Stimulated activated CD4-positive, alpha-beta T cell treated with anti-CD3 and anti-CD28 coated beads, Interleukin-2, amount 100 ng/mL, for 4 hours (primary cell): Measurements from ENCODE around the gene TEX50.
"Not testable (repeated sequence)": the region's sequence is repeated elsewhere in the genome, so short reads cannot be mapped to it uniquely, and the experiment has no call there.

ENCODE experiments used
- DNase-seq: peaks from one replicate; pipeline ENCODE4 v3.0.0-alpha.2; 2020; ENCODE audit warnings: low read depth

The TEX50 gene, protein sequence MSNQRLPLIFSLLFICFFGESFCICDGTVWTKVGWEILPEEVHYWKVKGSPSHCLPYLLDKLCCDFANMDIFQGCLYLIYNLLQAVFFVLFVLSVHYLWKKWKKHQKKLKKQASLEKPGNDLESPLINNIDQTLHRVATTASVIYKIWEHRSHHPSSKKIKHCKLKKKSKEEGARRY

DNA sequence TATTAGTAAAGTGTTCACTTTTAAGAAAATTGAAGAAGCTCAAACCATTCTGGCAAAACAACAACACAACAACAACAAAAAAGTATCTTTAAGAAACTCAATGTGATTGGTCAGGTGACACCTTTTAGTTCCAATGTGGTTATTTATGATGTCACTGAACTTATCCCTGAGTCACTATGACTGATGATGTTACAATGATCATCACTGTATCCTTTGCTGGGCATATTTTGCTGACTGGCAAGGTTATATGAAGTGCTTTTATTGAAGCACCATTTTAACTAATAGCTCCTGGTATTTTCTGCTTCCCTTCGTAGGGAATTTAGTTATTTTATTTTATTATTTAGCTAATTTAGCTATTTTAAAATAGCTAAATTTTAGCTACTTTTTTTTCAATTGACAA lies at the start of gene TEX50:
Gene TEX50 (plus strand): TSS at position 223 of the 400 bp plus-strand sequence. CDS start 184 bp downstream, outside the sequence.
- DNase-seq = no peak

DNA sequence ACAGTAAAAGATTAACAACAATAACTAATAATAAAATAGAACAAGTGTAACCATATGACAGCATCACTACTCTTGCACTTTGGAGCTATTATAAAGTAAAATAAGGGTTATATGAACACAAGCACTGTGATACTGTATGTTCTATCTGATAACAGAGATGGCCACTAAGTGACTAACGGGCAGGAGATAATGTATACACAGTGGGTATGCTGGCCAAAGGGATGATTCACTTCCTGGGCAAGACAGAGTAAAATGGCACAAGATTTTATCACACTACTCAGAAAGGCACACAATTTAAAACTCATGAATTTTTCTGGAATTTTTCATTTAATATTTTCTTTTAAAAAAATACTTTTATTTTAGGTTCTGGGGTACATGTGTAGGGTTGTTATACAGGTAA lies 44.6 kb upstream of the TEX50 start:
- no peak for DNase-seq

DNA sequence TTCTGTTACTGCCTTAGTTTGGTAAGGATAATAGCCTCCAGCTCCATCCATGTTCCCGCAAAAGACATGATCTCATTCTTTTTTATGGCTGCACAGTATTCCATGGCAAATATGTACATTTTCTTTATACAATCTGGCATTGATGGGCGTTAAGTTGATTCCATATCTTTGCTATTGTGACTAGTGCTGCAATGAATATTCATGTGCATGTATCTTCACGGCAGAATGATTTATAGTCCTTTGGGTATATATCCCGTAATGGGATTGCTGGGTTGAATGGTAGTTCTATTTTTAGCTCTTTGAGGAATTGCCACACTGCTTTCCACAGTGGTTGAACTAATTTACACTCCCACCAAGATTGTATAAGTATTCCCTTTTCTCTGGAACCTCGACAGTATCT lies 44.0 kb upstream of the TEX50 start:
- DNase-seq = not testable (repeated sequence)

DNA sequence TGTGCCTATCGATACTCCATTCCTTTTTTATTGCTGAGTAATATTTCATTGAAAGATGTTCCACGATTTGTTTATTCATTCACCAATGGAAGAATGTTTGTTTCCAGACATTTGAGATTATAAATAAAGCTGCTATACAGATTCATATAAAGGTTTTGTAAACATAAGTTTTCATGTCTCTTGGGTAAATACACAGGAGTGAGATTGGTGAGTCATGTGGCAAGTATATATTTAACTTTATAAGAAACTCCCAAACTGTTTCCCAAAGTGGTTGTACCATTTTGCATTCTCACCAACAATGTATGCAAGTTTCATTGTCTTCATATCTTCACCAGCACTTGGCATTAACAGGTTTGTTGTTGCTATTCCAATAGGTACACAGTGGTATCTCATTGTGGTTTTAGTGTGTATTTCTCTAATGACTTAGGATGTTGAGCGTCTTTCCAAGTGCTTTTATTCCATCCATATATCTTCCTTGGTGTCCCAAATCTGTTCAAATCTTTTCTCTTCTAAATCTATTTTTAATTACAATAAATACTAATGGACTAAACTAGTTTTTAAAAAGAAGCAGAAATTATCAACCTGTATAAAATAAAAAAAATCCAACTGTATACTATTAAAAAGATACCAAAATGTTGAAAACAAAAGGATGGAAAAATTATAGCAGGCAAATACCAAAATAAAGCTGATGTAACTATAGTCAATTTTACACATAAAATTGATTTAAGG lies 38.9 kb upstream of the TEX50 start:
- DNase-seq = no peak

DNA sequence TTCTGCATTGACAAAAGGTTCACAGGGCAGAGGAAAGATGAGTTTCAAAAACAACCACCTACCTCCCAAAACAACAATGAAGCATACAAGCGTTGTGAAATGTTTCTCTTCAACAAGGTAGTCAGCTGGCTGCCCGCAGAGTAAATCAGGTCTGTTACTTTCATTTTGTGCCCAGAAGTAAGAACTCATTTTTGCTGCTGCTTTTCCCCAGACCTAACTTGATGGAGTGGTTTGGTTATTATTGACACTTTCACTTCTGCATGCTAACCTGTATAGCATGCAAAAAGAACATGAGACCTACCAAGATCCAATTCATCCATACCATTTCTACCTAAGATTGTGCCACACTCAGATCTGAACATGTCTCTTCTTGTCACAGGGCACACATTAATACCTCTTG lies 33.5 kb upstream of the TEX50 start:
- no peak for DNase-seq

DNA sequence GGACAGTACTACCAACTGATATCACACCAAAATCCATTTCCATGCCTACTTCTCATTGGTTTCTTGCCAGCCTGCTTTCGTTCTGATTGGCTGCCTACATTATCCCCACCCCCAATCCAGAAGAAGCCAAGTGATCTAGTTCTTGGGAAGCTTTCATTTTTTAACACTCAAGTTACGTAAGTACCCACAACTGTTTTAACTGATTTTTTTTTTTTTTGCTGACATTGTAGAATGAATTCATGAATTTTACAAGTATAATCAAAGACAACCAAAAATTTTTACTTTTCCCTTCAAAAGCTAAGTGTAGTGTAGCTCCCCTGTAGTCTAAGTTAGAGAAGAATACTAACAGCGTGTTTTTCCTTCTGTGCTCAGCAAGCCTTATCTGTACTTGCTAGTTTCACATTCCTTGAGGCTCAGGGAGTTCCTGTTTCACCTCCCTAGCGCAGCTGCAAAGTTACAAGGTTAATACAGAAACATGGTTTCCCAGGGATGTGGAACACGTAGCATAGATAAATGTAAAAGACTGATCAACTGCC lies 32.0 kb upstream of the TEX50 start, which contains the start of gene SLC9C2:
Gene SLC9C2 (minus strand): TSS at position 17 of the 536 bp plus-strand sequence. CDS start 1,296 bp downstream, outside the sequence.
- DNase-seq = no peak

DNA sequence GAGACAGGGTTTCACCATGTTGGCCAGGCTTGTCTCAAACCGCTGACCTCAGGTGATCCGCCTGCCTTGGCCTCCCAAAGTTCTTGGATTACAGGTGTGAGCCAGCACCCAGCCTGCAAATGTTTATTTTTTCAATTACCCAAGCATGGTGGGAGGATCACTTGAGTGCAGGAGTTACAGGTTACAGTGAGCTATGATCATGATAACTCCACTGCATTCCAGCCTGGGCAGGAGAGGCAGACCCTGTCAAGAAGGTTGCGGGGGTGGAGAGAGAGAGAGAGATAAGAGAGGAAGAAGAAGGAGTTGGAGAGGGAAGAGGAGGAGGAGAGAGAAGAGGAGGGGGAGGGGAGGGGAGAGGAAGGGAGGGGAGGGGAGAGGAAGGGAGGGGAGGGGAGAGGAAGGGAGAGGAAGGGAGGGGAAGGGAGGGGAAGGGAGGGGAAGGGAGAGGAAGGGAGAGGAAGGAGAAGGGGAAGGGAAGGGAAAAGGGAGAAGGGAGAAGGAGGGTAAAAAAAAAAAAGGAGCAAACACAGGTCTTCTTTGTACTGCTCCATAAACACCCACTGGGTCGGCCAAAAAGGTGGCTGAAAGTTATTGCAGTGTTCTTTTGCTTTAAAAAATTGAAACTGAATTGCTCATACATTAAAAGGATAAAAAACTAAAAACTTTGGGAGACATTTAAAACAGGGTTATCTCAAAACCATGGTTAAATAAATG lies 26.5 kb upstream of the TEX50 start:
- DNase-seq = no peak

DNA sequence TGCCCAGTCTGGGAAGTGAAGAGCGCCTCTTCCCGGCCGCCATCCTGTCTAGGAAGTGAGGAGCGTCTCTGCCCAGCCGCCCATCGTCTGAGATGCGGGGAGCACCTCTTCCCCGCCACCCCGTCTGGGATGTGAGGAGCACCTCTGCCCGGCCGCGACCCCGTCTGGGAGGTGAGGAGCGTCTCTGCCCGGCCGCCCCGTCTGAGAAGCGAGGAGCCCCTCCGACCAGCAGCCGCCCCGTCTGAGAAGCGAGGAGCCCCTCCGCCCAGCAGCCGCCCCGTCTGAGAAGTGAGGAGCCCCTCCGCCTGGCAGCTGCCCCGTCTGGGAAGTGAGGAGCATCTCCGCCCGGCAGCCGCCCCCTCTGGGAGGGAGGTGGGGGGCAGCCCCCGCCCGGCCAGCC lies 22.1 kb upstream of the TEX50 start:
- DNase-seq = not testable (repeated sequence)

DNA sequence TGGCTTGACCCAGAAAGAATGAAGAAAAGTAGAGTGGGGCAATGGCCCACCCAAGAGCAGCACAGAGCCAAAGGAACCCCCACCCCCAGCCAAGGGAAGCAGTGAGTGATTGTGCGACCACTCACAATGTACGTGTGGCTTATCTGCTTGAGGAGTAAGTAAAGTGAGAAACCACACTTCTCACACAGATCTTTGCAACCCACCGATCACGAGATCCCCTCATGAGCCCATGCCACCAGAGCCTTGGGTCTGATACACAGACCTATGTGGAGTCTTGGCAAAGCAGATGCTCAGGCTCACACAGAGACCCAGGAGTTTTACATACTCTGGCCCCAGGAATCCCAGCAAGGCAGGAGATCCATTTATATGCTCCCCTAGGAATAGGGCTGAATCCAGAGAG lies 18.3 kb upstream of the TEX50 start:
- DNase-seq = no peak

DNA sequence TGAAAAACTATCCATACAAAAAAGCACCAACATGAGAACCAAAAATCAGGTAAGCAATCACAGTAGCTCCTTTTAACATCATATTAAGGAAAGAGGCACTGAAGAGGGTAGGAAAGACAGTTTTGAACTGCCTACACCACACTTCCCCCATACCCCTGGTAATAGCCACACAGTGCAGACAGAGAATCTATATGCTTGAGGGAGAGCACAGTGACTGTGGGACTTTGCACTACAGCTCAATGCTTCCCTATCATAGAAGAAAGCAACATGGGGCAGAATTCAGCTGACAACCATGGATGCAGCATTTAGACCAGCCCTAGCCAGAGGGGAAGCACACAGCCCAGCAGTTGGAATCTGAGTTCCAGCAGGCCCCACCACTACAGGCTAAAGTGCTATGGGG lies 7.9 kb upstream of the TEX50 start:
- no peak for DNase-seq

DNA sequence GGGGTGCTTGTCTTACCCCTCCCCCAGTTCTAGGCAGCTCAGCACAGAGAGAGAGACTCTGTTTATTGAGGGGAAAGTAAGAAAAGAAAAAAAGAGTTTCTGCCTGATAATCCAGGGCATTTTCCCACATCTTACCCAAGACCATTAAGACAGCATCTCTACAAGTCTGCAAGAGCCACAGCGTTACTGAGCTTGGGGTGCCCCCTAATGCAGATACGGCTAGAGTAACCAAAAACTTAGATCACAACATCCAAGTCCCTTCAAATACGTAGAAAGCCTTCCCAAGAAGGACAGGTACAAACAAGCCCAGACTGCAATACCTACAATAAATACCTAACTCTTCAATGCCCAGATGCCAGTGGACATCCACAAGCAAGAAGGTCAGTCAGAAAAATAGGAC lies 6.2 kb upstream of the TEX50 start:
- DNase-seq = no peak

DNA sequence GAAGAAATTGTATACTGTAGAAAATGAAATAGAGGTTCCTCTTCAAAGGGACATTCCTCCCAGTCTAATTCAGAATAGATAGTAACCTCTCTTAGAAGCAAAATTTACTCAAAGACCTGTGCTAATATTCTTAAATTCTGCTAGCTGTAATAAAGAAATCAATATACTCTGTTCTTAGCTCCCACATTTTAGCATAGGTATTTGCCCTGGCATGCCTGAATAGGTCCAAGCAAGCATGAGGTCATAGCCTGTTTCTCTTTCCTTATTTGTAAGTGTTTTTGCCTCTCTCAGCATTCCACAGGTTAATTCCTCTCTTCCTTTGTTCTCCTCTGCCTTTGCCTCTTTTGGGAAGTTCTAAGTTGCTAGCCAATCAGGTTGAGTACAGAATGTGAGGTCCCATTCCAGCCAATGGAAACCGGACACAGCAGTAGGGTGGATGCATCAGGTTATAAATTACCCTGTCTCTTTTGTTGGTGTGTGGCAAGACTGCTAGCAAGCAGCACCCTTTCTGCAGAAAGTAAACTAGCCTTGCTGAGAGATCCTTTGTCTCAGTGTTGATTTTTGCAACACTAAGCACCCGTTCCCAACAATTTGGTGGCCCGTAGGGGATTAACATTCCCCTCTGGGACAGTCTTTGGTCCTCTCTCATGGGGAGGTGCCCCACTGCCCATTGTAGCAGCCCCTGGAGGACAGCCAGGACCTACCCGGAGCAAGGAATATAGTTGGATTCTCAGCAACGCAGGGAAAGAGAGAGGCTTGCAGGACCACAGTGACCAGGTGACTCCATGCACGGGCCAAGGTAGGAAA lies 2.3 kb downstream of the TEX50 start:
- DNase-seq = not testable (repeated sequence)

DNA sequence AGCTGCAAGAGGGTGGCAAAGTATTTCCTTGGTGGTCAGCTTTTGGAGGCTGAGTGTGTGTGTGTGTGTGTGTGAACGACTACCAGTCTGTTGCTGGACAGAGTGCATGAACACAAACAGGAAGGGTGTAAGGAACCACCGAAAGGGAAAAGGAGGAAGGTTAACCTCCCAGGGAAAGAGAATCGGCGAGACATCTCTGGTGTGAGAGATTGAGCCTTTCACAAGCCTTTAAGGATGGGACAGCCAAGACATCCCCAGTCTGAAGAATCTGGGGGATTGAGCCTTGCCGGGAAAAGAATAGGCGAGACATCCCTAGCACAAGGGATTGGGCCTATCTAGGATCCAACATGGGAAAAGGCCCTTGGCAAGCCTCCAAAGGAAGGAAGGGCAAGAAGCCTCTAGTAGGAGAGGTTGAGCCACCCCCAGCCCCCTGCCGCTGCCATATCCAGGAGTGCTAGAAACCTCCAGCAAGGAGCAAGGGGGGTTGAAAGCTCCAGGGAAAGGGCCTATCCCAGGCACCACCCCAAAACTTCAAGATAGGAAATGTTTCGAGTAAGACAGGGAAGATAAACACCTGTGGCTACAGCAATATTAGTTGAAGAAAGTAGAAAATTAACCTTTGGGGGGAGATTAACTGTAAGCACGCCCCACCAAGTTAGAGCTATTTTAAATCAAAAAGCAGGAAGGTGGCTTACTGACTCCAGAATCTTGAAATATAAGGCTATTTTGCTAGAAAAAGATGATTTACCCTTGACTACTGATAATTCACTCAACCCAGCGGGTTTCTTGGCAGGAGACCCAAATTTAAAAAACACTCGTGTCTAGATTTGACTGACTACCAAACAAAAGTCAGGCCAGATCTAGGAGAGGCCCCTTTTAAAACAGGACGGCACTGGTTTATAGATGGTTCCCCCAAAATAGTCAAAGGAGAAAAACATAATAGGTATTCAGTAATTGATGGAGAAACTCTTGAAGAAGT lies 3.2 kb downstream of the TEX50 start:
- no peak for DNase-seq

DNA sequence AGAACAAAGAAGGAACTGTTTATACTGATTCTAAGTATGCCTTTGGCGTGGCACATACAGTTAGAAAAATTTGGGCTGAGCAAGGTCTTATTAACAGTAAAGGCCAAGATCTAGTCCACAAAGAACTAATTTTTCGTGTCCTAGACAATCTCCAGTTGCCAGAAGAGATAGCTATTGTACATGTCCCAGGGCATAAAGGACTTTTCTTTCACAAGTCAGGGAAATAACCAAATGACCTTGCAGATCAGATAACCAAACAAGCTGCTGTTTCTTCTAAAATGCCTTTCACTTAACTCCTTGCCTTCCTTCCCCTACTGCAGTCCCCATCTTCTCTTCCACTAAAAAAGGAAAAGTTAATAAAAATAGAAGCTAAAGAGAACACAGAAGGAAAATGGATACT lies 4.0 kb downstream of the TEX50 start:
- DNase-seq = no peak

DNA sequence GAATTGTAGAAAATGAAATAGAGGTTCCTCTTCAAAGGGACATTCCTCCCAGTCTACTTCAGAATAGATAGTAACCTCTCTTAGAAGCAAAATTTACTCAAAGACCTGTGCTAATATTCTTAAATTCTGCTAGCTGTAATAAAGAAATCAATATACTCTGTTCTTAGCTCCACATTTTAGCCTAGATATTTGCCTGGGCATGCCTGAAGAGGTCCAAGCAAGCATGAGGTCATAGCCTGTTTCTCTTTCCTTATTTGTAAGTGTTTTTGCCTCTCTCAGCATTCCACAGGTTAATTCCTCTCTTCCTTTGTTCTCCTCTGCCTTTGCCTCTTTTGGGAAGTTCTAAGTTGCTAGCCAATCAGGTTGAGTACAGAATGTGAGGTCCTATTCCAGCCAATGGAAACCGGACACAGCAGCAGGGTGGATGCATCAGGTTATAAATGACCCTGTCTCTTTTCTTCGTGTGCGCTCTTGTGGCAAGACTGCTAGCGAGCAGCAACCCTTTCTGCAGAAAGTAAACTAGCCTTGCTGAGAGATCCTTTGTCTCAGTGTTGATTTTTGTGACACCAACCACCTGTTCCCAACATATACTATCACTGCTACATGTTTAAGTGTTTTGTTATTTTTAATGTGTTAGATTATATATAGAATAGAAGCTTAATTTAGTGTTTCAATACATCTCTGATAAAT lies 7.5 kb downstream of the TEX50 start:
- DNase-seq = not testable (repeated sequence)

DNA sequence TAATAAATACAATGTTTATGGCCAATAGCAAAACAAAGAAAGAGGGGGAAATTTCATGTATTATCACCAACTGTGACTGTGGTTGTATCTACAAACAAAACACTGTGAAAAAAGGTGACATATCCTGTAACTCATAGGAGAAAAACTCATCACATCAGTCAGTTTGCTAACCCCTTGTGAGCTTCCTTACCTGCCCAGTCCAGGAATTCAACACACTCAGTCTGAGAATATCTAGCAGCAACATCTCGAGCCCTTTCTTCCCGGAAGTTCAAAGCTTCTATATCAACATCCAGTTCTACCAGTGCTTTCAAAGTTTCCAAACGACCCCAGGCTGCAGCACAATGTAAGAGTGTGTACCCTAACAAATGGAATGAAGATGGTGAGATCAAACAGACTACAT lies 11.5 kb downstream of the TEX50 start:
- no peak for DNase-seq

DNA sequence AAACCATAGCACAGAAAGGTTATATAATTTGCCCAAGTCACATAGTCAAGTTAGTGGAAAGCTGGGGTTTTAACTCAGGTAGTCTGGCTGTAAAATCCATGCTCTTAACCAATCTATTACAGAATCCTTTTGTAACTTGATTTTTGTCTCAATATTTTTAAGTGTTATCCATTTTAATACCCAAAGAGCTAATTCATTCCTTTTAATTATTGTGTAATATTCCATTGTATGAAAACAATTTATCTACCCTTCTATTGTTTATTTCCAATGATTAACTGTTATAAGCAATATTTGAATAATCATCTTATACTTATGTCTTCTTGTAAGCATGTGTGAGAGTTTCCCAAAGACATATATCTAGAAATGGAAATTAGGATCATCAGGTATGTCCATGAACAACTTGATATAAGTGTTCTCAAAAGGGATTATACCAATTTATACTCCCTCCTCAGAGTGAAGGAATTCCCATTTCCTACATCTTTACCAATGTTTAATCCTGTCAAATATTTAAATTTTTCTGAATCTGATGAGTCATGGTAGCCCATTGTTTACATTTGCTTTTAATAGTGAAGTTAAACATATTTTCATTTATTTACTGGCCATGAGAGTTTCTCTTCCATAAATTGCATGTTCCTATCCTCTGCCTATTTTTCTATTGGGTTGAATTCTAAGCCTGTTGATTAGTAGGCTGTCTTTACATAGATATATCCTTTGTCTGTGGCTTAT lies 13.9 kb downstream of the TEX50 start:
- DNase-seq = no peak

DNA sequence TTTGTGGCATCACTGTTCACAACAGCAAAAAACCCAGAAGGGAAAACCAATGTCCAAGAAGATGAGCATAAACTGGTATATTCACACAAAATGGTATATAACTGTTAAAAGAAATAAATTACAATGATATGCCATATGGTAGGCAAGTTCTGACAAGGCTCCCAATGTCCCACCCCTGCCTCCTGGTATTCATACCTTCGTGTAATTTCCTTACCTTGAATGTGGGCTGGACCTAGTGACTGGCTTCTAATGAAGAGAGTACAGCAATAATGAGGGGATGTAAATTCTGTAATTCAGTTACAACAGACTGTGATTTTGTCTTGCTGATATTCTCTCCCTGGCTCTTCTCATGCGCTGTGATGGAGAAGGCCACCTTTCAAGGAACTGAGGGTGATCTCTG lies 25.2 kb downstream of the TEX50 start:
- DNase-seq = no peak

DNA sequence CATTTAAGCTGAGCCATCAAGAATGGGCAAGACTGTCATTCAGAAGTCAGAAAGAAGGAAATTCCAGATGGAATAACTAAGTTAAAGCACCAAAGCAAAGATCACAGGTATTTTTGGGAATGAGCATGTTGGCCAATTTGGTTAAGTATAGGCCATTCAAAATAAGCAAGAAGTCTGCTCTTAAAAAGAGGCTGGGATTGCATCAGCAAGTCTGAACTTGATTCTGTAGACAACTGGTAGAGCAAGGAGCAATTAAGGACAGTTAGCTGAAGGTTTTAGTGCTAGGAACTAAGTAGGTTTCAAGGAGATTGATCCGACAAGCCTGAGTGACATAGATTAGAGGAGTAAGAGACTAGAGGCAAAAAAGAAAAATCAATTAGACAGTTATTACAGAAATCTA lies 26.1 kb downstream of the TEX50 start:
- no peak for DNase-seq

DNA sequence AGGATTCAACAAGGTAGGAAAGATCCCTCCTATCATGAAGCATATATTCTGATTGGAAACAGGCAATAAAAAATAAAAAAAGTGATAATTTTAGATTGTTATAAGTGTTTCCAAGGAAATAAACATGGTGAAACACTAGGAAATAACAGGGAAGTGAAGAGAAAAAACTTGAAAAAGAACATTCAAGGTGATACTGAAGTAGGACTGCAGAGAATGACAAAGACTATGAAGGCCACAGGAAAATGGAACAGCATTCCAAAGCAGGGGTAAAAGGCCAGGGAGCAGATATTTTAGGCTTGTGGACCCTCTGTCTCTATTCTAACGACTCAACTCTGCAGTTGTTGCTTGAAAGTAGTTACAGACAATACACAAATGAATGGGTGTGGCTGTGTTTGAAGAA lies 26.6 kb downstream of the TEX50 start:
- no peak for DNase-seq
